ENCODE results near the gene NPTX2.

NPTX2 gene

DNA sequence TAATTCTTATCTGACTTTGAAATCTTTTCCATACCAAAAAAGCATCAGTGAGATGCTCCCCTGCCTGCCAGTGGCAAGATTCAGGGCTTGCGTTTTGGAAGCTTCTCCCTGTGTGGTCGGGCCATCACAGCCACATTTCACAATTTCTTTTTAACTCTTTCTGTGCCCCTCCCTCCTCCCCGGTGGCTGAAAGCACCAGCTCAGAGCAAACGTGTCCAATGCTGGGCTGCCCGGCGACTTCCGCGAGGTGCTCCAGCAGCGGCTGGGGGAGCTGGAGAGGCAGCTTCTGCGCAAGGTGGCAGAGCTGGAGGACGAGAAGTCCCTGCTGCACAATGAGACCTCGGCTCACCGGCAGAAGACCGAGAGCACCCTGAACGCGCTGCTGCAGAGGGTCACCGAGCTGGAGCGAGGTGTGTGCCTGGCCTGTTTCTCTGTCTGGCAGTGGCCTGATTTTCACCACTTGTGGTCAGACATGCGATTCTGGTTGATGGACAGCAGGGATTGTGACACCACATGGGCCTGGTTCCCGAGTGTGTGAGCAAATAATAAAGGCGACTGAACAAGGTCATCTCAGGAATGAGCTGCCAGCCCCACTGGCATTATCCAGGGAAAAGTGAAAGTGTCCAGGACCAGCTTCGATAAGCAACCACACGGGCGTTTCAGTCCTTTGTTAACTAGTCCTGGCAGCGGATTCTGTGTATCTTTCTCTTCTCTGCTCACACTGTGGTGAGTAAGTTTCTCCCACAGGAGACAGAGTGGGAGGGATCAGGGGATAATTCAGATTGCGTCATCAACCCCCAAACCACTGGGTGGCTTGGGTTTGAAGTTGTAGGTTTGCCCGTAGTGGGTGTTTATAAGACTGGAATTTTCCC is 2.6 kb downstream of the NPTX2 start:
- DNase-seq: no peak

DNA sequence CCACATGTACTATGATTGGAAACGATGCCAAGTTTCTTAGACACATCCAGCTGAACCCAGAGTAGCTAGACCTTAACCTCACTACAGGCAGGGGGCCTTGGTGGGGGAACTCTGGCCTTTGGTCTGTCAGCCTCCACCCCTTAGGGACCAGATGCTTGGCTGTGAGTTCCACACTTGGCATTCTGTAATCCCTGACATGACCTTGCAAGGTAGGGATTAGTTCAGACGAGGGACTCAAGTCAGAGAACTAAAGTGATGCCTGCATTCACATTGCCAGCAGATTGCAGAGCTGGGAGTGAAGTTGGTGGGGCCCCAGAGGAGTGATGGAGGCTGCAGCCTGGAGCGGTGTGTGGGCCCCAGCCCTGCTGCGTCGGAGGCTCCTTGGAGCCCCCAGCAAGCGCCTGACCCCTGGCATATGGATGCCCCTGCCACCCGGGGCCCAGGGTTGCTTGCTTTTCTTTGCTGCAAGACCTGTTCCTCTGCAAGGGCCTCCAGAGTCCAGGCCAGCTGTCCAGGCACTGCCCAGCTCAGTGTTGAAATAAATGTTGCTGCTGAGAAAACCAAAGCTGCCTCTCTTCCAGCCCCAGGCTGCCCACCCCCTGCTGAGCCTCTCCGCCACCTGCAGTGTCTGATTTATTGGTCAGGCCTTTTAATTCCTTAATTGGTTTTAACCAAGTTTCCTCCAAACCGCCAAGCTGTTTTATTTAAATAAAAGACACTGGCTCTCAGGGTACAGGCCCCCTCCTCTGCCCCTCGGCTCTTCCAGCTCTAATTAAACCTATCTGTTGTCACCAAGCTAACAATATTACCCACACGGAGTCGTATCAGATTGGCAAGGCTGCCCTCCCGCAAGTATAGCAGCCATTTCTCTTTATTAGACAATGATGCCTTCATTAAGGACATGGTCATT is 4.7 kb downstream of the NPTX2 start:
- no peak for DNase-seq

DNA sequence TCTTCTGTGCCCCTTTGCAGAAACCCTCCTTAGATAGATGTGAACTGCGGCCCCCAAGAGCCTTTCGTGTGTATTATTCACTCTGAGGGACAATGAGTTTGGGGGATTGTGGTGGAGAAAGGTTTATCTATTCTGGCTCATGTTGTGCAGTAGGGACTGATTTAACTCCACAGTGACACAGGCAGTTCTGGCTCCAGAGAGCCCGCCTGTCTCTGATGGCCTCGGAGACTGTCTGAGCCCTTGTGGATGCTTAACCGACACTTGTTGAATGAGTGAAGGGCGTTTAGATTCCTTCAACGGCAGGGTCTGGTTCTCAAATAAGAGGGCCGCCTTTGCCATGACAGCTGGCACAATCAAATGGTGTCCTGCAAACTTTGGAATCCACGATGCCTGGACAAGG is 5.8 kb downstream of the NPTX2 start:
- DNase-seq: no peak

DNA sequence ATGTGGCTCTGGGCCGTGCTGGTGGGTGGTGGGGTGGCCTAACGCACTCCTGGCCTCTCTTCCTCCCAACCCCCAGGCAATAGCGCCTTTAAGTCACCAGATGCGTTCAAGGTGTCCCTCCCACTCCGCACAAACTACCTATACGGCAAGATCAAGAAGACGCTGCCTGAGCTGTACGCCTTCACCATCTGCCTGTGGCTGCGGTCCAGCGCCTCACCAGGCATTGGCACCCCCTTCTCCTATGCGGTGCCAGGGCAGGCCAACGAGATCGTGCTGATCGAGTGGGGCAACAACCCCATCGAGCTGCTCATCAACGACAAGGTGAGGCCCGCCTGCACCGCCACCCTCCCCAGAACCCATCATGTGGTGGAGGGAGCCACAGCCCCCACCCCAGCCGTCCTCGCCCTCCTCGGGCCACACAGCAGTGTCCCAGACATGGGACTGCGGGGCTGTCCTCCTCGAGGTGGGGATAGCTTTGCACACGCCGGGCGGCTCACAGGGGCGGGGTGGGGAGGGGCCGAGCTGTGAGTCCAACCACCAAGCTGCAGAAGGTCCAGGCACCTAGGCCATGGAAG is 7.8 kb downstream of the NPTX2 start:
- no peak for DNase-seq

DNA sequence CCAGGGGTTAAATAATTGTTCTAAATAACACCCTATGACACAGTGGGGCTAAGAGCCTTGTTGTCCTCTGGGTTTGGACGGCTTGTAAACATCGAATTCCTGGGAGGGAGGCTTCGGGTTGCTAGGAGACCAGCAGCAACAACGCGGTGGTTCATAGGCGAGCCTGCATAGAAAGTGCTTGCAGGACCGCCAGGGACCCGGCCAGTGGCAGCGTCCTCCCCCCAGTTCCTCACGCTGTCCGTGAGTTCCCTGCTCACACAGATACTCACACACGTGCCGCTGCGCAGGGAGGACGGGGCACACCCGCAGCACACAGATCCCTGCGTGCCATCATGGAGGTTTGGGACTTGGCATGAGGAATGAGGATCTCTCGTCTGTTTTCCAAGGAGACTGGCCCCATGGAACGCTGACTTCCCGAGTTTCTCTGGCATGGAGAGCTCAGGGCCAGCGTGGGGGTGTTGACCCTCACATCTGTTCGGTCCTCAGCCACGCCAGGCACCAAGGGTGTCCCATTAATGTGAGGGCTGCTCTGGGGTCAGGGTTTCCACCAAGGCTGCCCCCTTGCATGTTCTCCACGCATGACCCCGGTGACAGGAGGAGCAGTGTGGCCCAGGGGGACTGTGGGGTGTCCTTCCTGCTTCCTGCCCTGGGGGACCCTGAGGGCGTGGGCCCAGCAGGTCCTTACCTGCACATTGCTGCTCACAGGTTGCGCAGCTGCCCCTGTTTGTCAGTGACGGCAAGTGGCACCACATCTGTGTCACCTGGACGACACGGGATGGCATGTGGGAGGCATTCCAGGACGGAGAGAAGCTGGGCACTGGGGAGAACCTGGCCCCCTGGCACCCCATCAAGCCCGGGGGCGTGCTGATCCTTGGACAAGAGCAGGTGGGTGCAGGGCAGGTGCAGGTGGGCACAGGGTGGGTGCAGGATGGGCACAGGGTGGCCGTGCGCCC is 9.7 kb downstream of the NPTX2 start:
- DNase-seq: no peak

DNA sequence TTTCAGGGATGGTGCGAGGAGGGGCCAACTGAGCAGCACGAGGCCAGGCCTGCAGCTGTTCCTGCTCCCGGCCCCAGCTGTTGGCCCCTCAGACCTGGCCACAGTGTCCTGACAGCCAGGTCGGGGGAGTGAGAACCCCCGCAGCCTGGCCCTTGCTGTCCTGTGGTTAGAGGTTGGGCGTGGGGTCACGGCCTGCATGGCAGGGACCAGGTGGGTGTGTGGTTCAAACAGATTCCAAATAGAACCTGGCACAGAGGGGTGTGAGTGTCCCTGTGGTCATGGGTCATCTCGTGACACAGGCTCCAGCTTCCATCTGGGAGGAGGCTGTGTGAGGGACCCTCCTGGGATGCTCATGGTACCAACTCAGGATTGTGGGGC is 10.3 kb downstream of the NPTX2 start:
- DNase-seq: no peak

DNA sequence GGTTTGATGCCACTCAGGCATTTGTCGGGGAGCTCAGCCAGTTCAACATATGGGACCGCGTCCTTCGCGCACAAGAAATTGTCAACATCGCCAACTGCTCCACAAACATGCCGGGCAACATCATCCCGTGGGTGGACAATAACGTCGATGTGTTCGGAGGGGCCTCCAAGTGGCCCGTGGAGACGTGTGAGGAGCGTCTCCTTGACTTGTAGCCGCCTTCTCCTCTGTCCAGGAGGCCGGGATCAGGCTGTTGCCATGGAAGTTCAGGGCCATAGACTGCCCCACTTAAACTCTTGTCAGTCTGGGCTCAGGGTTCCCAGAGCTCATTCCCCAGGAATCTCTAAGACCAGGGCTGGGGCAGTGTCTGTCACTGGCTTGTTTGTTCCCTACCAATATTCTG is 11.3 kb downstream of the NPTX2 start:
- no peak for DNase-seq

DNA sequence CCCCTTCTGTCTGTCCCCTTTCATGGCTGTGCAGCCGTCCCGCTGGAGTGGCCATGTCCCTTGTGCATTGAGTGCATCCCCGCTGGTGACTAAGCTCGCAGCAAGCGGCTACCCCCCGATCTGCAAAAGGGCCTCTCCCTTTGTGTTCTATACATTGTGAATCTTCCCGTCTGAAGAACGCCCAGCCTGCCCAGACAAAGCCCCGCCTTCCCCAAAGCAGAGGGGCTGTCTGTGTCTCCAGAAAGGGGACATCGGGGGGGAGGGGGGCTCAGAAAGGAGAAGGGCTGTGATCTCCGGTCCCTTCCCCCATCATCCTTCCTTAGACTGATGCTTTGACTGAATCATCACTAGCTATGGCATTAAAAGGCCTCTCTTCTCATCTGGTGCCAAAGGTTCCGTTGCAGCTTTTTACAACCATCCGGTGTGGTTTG is 11.9 kb downstream of the NPTX2 start:
- DNase-seq: no peak

DNA sequence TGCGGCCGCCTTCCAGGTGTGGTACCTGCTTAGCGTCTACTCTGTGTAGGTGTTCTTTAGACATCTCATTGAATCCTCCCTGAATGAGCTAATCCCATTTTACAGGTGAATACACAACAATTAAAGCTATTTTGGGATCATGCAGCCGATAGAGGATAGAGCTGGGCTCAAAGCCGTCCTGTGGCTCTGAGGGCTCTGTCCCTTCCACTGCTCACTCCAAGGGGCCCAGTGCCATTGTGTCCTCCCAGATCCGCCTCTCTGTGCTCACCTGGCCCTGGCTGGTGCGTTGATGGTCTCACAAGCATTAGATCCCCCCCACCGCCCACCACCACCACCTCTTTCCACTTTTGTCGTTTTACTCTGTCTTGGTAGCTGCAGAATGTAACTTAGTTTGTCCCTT is 13.1 kb downstream of the NPTX2 start:
- DNase-seq: no peak

DNA sequence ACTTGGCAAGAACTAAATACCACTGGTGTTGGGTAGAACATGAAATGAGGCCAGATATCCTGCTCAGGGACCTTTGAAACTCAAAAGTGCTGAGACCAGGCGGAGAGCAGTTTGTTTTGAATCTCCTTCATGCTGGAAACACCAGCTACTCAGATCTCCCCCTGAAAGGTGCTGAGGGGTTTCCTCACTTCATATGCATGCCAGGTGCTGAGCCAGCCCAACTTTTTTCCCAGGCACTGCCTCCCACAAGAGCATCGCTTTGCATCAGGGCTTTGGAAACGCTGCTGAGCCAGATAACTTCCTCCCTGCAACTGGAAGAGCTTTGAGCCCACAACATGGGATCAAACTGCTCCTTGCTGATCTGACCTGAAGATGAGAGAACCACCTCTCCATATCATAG is 13.7 kb downstream of the NPTX2 start:
- DNase-seq: no peak

DNA sequence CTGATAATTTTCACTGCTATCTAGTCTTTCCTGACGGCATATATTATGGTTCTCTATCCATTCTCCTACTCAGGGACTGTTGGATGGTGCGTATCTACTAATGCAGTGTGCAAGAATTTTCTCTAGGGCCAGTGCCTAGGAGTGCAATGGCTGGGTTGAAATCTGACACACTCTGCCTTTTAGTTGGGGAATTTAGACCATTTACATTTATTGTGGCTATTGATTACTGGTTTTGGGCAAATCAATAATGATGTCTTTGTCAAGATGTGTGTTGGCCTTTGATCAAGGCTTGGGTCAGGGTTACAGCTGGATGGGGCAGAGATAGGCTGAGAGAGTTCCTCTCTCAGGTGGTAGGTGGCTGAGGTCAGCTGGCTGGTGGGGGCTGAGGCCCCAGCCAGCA is 21.8 kb downstream of the NPTX2 start:
- no peak for DNase-seq

DNA sequence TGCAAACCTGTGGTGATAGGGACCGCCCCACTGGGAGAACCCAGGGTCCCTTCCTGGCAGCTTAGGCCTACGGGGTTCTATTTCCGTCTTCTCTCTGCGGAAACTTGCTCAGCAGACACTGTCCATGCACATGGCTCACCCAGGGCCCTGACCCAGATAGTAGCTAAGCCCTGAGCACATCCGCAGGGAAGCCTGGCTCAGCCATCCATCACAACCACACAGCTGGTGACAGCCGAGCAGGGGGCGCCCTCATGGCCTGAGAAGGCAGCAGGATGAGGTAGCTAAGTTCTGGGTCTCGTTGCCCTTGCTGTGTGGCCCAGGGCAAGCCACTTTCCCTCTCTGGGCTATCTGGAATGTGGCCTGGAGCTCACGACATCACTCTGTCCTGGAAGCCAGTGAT is 23.3 kb downstream of the NPTX2 start:
- DNase-seq: no peak

DNA sequence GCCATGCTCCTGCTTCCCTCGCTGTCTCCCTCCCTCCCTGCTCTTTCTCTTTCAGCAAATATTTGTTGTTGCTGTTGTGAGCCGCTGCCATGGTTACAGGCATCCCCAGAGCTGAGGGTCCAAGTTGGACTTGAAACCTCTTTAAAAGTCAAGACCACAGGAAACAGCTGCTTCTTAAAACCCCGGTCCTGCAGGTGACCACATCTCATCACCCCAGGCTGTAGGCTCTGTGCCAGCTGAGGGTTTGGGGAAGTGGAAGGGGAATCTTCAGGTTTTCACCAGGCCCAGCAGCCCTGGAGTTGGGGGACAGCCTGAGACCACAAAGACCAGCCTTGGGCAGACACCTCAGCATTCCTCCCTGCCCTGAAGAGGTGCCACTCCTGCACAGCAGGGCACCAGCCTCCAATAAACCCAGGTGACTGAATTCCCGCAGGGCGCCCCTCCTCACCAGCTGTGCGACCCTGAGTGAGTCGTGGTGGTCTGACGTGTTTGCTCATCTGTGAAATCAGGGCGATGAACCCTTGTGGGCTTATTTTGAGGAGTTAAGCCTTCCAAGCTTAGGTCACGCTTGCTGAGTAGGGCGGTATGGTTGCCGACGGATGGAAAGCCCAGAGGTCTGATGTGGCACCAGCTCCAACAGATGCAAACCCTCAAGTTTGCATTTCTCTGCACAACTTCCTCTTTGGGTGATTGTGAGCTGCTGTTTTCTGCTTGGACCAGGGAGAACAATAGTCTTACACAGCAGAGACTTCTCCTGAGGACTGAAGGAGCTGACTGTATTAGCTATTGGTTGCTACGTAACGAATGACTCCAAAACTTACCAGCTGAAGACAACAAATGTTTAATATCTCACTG is 24.8 kb downstream of the NPTX2 start:
- DNase-seq: no peak

DNA sequence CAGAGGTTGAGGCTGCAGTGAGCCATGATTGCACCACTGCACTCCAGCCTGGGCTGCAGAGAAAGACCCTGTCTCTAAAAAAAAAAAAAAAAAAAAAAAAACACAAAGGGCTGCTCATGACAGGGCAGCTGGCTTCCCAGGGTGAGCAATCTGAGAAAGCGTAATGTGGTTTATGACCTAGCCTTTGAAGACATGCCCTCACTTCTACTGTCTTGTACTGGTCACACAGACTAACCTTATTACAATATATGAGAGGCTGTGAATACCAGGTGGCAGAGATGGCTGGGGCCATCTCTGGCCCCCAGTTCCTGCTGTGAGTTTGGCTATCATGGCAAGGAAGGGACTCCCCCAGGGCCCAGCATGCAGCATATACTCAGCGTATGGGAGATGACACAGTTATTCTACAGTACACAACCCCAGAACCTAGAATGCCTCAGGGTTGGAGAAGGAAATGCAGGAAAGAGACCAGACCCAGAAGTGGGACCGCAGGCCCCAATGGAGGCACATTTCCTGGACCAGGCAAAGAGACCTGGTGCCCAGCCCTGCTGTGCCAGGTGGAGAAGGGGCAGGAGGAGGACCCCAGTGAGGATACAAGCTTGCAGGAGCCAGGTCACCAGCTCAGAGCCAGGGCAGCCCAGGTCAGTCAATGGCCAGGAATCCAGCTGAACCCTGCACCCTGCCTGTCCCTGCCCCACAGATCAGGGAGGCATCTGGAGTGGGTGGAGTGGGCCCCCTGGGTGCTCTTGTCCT is 26.3 kb downstream of the NPTX2 start:
- no peak for DNase-seq

DNA sequence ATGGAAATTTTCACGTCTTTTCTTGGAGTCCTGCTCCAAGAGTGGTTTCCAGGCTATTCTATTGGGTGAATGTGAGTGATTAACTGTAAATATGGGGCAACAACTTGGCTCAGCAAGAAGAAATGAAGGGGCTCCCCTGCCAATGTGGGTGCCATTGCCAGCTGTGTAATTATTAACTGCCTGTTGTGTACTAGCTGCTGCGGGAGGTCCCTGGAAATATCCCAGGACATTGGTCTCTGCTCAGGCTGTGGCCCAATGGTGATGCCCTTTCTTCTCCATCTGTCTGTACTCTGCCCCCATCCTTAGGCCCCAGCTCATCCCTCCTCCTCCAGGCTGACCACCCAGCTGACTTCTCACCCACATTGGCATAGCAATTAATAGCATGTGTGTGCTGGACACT is 29.4 kb downstream of the NPTX2 start:
- DNase-seq: no peak

DNA sequence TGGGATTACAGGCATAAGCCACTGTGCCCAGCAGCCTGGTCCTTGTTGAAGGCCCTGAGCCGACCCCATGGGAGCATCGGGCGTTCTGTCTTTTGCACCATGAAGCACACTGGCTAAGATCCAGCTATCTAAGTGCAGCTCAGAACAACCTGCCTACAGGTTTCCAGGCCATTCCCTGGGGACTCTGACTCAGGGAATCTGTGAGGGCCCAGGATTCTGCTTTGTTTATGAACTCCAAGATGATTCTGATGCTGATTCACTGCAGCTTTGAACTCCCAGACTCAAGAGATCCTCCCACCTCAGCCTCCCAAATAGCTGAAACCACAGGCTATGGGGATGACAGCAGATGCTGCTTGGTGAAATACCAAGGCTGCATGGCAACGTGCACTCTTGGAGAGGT is 30.2 kb downstream of the NPTX2 start:
- no peak for DNase-seq

DNA sequence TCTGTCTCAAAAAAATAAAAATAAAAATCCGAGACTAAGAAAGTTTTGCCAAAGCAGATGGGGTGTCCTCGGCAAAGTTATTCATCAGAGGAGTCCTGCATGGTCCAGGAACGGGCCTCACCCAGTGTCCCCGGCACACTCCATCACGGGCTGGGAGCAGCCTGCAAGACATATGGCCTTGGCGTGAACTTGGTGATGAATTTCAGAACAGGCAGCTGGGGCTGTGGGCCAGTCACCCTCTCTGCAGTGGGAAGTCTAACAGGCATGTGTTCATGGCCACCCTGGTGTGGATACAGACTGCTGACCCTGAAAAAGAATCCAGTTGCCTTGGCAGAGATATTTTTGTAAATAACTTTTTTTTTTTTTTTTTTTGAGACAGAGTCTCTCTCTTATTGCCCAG is 34.7 kb downstream of the NPTX2 start:
- DNase-seq: no peak

DNA sequence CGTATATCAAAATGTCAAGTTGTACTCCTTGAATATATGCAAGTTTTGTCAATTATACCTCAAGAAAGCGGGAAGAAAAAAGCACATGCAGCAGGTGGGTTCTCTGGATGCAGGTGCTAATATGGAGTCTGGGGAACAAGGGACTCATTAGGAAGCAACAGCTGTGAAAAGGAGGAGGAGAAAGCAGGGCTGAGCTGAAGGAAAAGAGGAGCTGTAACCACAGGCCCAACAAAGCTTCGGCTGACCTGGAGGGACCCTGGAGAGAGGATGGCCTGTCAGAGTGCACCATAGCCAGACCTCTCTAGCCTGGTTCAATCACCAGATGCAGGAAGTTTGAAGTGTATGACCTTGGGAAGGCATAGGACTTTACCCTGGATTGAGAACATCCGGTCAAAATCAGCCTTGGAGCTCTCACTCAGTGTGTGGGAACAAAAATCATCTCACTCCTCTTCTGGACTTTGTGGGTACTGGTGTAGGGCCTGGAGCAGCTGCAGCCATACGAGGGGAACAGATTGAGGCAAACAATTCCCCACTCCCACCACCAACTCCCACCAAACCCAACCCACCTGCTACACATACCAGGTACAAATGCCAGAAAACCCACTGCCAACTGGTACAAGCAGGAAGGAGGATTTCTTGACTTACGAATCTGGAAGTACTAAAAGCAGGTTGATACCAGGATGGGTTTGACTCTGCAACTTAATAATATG is 36.7 kb downstream of the NPTX2 start:
- no peak for DNase-seq

DNA sequence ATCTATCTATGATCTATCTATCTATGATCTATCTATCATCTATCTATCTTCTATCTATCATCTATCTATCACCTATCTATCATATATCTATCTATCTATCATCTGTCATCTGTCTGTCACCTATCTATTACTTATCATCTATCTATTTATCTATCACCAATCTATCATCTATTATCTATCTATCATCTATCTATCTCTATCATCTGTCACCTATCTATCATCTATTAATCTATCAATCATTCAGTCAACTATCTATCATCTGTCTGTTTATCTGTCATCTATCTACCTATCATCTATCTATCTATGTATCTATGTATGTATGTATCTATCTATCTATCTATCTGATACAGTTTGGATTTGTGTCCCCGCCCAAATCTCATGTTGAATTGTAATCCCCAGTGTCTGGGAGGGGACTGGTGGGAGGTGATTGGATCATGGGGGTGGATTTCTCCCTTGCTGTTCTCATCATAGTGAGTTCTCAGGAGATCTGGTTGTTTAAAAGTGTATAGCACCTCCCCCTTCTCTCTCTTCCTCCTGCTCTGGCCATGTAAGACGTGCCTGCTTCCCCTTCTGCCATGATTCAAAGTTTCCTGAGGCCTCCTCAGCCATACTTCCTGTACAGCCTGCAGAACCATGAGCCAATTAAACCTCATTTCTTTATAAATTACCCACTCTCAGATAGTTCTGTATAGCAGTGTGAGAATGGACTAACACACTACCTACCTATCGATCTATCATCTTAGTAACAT is 37.6 kb downstream of the NPTX2 start:
- DNase-seq: no peak
